ENCODE data around the gene PDILT.
"Not testable (repeated sequence)": the region's sequence is repeated elsewhere in the genome, so short reads cannot be mapped to it uniquely, and the experiment has no call there.

PDILT gene

DNA sequence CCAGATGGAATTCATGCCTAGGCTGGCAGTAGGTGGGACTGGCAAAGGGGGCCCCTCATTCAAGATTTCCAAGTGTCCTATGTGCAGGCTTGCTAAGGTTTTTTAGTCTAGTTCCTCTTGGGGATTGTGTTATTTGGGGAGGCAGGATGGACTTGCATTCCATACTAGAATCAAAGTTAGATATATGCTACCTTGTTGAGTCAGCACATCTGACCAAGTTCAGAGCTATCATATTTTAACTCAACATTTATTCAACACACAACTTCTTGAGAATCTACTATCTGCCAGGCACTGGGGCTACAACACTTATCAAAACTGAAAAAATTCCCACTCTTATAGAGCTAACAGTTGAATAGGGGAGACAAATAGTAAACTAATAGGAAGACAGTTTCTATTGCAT is 83.9 kb downstream of the PDILT start:
- no peak for DNase-seq

- DNase-seq, result no peak
Observed at GRCh38 chr16:20320178-20320577, 84.4 kb downstream of the PDILT start.

DNA sequence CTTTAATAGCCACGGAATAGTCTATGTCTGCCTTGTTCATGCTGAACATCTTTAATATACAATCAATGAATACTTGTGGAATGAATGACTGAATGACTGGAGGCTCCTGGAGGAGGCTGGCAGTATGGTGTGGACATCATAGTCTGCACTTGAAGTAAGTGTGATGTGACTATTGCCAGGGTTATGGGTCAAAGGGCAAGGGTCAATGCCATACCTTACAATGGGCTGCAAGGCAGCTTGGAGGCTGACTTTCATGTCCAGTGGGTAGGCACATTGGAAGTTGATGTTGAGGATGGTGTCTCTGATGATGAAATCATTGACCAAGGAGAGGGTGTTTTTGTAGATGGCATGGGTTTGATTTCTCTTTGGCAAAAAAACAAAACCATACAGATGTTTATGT is 85.1 kb downstream of the PDILT start:
- no peak for DNase-seq

GRCh38 chr16:20318437-20318836 is 86.1 kb downstream of the PDILT start:
- DNase-seq, result no peak

- DNase-seq, result no peak
Observed at GRCh38 chr16:20318006-20318405, 86.5 kb downstream of the PDILT start.

- no peak for DNase-seq
Observed at GRCh38 chr16:20317117-20317516, 87.4 kb downstream of the PDILT start.

GRCh38 chr16:20316715-20317114 is 87.8 kb downstream of the PDILT start:
- no peak for DNase-seq

GRCh38 chr16:20315764-20316163 is 88.8 kb downstream of the PDILT start:
- no peak for DNase-seq

- no peak for DNase-seq
Observed at GRCh38 chr16:20314575-20314974, 90.0 kb downstream of the PDILT start.

GRCh38 chr16:20313741-20314140 is 90.8 kb downstream of the PDILT start:
- no peak for DNase-seq

DNA sequence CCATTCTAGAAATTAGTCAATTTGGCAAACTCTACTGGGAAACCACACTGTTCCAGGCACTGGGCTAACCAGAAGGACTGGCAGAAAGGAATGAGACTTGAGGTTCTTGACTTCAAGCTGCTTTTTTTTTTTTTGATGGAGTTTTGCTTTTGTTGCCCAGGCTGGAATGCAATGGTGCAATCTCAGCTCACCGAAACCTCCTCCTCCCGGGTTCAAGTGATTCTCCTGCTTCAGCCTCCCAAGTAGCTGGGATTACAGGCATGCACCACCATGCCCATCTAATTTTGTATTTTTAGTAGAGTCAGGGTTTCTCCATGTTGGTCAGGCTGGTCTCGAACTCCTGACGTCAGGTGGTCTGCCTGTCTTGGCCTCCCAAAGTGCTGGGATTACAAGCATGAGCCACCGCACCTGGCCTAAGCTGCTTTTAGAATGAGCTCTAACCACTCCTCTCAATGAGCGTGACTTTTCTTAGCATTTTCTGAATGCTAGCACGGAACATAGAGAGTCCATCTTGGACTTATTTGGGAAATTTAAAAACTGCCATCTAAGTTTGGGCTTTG is 91.9 kb downstream of the PDILT start:
- not testable (repeated sequence) for DNase-seq

DNA sequence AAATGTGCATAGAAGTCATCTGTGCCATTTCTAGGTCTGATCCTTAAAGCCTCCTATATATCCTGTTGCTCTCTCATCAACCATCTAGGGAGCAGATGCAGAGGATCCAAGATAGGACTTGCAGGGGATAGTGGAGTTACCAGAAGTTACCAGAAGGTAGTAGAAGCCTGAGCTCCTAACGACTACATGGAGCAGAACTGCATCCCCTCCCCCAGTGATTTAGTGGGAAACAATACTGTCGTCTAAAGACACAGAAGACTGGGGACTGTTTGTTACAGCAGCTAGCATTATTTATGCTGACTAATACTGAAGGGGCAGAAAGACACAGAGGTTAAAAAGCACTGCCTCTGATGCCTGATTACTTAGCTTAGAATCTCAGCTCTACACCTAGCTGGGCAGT is 93.0 kb downstream of the PDILT start:
- DNase-seq, result no peak

DNA sequence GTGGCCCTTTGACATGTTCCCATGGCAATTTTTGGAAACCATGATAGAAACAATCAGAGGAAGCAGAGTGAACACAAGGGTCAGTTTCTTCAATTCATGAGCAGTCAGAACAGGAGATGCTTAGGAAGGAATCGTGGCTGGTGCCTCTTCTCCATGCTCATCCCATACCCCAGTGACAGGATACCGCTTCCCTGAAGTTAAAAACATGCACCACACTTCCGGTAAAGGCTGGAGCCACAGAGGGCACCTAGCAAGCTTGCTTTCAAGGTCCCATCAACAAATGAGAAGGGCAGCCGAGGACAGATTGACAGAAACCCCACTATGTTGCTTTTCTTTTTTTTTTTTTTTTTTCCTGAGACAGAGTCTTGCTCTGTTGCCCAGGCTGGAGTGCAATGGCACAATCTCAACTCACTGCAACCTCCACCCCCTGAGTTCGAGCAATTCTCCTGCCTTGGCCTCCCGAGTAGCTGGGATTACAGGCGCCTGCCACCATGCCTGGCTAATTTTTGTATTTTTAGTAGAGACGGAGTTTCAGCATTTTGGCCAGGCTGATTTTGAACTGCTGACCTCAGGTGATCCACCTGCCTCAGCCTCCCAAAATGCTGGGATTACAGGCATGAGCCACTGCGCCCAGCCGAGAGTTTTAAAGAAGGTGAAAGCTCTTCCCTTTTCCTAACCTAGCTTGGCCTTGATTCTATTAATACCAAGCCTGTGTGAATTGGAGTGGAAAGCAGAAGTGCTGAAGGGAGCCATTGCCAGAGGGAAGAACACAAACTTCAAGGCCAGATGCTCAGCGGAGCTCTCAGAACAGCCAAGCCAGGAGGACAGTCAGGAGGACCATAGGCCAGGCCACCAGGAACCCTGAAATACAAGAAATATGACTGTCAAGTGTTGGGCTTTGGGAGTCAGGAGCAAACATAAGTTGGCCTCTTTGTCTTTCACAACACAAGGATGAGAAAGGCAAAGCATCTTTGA is 93.8 kb downstream of the PDILT start:
- no peak for DNase-seq

GRCh38 chr16:20309786-20310185 is 94.8 kb downstream of the PDILT start:
- no peak for DNase-seq

All from HCEC 1CT (cell line).